HFF-Myc (cell line): ENCODE measurements around the gene STX4.

Source experiments
- DNase-seq: peaks from one replicate; pipeline ENCODE4 v3.0.0-alpha.2; 2011; ENCODE audit warnings: low read depth; ENCODE audit errors: extremely low read depth
- H3K4me3 ChIP-seq: replicated peaks from 2 replicates; pipeline ENCODE4 v1.5.1; 2011; ENCODE audit warnings: low read depth, mild to moderate bottlenecking, control low read depth, low read length
- CTCF ChIP-seq: IDR thresholded peaks from 2 replicates; pipeline ENCODE4 v1.5.1; 2012; ENCODE audit warnings: mild to moderate bottlenecking, low read depth, low read length, control low read depth; ENCODE audit errors: missing control alignments

Gene STX4

DNA sequence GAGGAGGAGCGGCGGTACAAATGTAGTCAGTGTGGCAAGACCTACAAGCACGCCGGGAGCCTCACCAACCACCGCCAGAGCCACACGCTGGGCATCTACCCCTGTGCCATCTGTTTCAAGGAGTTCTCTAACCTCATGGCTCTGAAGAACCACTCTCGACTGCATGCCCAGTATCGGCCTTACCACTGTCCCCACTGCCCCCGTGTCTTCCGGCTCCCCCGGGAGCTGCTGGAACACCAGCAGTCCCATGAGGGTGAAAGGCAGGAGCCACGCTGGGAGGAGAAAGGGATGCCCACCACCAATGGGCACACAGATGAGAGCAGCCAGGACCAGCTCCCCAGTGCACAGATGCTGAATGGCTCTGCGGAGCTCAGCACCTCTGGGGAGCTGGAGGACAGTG is 43.7 kb downstream of the STX4 start:
- TF ChIP-seq CTCF = no peak
- no peak overlapping the region for H3K4me3 ChIP-seq
- DNase-seq = no peak

DNA sequence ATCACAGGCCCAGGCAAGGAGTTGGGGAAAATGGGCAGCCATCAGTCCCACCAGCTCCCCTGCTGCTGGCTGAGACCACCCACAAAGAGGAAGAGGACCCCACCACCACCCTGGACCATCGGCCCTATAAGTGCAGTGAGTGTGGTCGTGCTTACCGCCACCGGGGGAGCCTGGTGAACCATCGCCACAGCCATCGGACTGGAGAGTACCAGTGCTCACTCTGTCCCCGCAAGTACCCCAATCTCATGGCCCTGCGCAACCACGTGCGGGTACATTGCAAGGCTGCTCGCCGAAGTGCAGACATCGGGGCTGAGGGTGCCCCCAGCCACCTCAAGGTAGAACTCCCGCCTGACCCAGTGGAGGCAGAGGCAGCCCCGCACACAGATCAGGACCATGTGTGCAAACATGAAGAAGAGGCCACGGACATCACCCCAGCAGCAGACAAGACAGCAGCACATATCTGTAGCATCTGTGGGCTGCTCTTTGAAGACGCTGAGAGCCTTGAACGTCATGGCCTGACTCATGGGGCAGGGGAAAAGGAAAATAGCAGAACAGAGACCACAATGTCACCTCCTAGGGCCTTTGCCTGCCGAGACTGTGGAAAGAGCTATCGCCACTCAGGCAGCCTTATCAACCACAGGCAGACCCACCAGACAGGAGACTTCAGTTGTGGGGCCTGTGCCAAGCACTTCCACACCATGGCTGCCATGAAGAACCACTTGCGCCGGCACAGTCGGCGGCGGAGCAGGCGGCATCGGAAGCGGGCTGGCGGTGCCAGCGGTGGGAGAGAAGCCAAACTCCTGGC is 44.4 kb downstream of the STX4 start:
- H3K4me3 ChIP-seq = no peak overlapping the region
- no peak for TF ChIP-seq CTCF
- no peak for DNase-seq

- TF ChIP-seq CTCF = no peak
- no peak for DNase-seq
- no peak overlapping the region for H3K4me3 ChIP-seq
These were observed 45.4 kb downstream of the STX4 start for GRCh38 chr16:31078597-31079341.

GRCh38 chr16:31079342-31079944 is 46.1 kb downstream of the STX4 start:
- no peak for DNase-seq
- no peak for TF ChIP-seq CTCF

GRCh38 chr16:31080035-31080629 is 46.8 kb downstream of the STX4 start:
- no peak overlapping the region for H3K4me3 ChIP-seq
- no peak for DNase-seq
- no peak for TF ChIP-seq CTCF

More at GRCh38 chr16:31079342-31079944, 46.1 kb downstream of the STX4 start:
- no peak overlapping the region for H3K4me3 ChIP-seq

DNA sequence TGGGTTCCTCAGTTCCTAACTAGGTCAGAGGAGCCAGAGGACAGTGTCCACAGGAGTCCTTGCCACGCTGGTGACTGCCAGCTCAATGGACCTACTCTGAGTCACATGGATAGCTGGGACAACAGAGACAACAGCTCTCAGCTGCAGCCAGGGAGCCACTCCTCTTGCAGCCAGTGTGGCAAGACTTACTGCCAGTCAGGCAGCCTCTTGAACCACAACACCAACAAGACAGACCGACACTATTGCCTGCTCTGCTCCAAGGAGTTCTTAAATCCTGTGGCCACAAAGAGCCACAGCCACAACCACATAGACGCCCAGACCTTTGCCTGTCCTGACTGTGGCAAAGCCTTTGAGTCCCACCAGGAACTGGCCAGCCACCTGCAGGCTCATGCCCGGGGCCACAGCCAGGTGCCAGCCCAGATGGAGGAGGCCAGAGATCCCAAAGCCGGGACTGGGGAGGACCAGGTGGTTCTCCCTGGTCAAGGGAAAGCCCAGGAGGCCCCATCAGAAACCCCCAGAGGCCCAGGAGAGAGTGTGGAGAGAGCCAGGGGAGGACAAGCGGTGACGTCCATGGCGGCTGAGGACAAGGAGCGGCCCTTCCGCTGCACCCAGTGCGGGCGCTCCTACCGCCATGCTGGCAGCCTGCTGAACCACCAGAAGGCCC is 47.5 kb downstream of the STX4 start:
- no peak overlapping the region for H3K4me3 ChIP-seq
- DNase-seq = no peak
- TF ChIP-seq CTCF = no peak
